ENCODE results near the gene GRIP1.

DNA sequence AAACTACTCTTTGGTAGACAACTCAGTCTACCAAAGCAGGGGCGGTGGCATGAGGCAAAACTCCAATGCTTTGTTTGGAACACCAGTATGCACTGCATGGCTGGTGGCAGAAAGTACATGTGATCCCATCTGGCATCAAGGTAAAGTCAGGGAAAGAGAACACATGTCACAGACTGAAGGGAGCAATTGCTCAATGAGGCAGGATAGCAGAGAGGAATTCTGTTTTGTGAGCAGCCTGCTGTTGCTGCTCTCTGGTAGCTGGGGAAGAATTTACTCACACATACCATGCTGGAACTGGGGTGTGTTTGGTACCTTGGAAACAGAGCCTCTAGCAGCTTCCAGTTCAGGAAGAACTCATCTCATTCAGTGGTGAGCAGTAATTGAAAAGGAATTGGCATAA is 291.8 kb downstream of the GRIP1 start:
- TF ChIP-seq, protein P1, sequence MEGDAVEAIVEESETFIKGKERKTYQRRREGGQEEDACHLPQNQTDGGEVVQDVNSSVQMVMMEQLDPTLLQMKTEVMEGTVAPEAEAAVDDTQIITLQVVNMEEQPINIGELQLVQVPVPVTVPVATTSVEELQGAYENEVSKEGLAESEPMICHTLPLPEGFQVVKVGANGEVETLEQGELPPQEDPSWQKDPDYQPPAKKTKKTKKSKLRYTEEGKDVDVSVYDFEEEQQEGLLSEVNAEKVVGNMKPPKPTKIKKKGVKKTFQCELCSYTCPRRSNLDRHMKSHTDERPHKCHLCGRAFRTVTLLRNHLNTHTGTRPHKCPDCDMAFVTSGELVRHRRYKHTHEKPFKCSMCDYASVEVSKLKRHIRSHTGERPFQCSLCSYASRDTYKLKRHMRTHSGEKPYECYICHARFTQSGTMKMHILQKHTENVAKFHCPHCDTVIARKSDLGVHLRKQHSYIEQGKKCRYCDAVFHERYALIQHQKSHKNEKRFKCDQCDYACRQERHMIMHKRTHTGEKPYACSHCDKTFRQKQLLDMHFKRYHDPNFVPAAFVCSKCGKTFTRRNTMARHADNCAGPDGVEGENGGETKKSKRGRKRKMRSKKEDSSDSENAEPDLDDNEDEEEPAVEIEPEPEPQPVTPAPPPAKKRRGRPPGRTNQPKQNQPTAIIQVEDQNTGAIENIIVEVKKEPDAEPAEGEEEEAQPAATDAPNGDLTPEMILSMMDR (IDR thresholded peaks at IDR 0.05) = no peak
- no peak for TF ChIP-seq POLR2A (IDR thresholded peaks at IDR 0.05)

All from tibial nerve (tissue), 3 donors.